ENCODE data around the gene KLHL26. TPM values are rescaled to one million over a fixed set of nuclear protein-coding genes. Genes with fewer than 3 reads are reported as not detected.
"Not testable (repeated sequence)": the region's sequence is repeated elsewhere in the genome, so short reads cannot be mapped to it uniquely, and the experiment has no call there.

The KLHL26 gene
- total RNA-seq, 1 donor from 2014 or later = 6.2 TPM

- Histone ChIP-seq H3K27me3 (ENCODE audit: low read depth) (peaks cover 92% of the 10 kb centered on the region), H3K36me3 (no peaks in the 10 kb centered on the region), H3K4me3 (no peak overlapping the region), H3K4me1 (peaks cover 34% of the 10 kb centered on the region), H3K27ac (replicated peaks) (no peak overlapping the region), H3K9me3 (replicated peaks) (no peaks in the 10 kb centered on the region)
- no peak for DNase-seq
- intact Hi-C loops (cut with micrococcal nuclease) = no loop called here
- TF ChIP-seq, protein P1, sequence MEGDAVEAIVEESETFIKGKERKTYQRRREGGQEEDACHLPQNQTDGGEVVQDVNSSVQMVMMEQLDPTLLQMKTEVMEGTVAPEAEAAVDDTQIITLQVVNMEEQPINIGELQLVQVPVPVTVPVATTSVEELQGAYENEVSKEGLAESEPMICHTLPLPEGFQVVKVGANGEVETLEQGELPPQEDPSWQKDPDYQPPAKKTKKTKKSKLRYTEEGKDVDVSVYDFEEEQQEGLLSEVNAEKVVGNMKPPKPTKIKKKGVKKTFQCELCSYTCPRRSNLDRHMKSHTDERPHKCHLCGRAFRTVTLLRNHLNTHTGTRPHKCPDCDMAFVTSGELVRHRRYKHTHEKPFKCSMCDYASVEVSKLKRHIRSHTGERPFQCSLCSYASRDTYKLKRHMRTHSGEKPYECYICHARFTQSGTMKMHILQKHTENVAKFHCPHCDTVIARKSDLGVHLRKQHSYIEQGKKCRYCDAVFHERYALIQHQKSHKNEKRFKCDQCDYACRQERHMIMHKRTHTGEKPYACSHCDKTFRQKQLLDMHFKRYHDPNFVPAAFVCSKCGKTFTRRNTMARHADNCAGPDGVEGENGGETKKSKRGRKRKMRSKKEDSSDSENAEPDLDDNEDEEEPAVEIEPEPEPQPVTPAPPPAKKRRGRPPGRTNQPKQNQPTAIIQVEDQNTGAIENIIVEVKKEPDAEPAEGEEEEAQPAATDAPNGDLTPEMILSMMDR (IDR thresholded peaks at IDR 0.05; ENCODE audit: borderline replicate concordance) = no peak
These were observed 37.3 kb upstream of the KLHL26 start for GRCh38 chr19:18599485-18599884.

- DNase-seq; H3K4me3 ChIP-seq; H3K9me3 ChIP-seq (replicated peaks); H3K36me3 ChIP-seq; H3K27ac ChIP-seq (replicated peaks); intact Hi-C loops (cut with micrococcal nuclease): not testable (repeated sequence)
- H3K27me3 ChIP-seq (ENCODE audit: low read depth) = peaks cover 97% of the 10 kb centered on the region
- H3K4me1 ChIP-seq = peaks cover 31% of the 10 kb centered on the region
These were observed 36.0 kb upstream of the KLHL26 start for GRCh38 chr19:18600692-18601397.

GRCh38 chr19:18601875-18602274 lies 35.0 kb upstream of the KLHL26 start:
- TF ChIP-seq, protein P1 (IDR thresholded peaks at IDR 0.05; ENCODE audit: borderline replicate concordance) = no peak
- H3K27ac ChIP-seq (replicated peaks) = no peak overlapping the region
- no peak overlapping the region for H3K4me3 ChIP-seq
- peaks cover 31% of the 10 kb centered on the region for H3K4me1 ChIP-seq
- H3K27me3 ChIP-seq (ENCODE audit: low read depth) = peaks cover 94% of the 10 kb centered on the region
- intact Hi-C loops (cut with micrococcal nuclease) = no loop called here
- no peak for DNase-seq
- no peaks in the 10 kb centered on the region for H3K9me3 ChIP-seq (replicated peaks)
- no peaks in the 10 kb centered on the region for H3K36me3 ChIP-seq

DNA sequence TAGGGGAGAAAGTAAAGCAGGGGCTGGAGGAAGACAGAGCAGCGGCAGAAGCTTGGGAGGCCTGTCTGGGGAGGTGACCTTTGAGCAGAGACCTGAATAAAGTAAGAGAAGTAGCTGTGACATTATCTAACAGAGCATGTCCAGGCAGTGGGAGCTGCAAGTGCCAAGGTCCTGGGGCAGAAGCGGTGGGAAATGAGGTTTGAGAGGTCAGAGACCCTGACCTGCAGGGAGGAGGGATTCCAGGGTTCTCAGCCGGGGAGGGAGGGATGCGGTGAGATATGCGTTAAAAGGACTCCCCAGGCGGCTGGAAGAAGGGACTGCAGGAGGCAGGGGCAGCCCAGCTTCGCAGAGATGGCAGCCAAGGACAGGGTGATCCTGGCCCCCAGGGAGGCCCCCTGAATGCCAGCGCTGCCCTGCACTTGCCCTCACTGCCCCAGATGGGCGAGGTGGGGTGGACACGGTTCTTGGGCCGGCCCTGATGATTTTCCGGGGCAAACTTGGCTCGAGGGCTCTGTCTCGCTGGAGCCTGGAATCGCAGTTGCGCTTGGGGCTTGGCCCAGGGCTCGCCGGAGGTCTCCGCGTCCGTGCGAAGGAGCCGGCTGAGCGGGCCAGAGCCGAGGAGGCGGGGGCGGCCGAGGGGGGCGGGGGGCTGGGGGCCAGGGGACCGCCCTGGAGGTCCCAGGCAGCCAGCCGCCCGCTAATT lies 33.4 kb upstream of the KLHL26 start:
- intact Hi-C loops (cut with micrococcal nuclease) = no loop called here
- Histone ChIP-seq H3K4me1 (peaks cover 44% of the 10 kb centered on the region), H3K27me3 (ENCODE audit: low read depth) (peaks cover 95% of the 10 kb centered on the region), H3K36me3 (no peaks in the 10 kb centered on the region), H3K9me3 (replicated peaks) (no peaks in the 10 kb centered on the region), H3K4me3 (peak overlapping the region; percentile 56), H3K27ac (replicated peaks) (no peak overlapping the region)
- TF ChIP-seq, protein P1 (IDR thresholded peaks at IDR 0.05; ENCODE audit: borderline replicate concordance) = peak; percentile 33
- no peak for DNase-seq

GRCh38 chr19:18603958-18604819 lies 32.6 kb upstream of the KLHL26 start:
- peak overlapping the region; percentile 56 for H3K4me3 ChIP-seq
- no peak overlapping the region for H3K27ac ChIP-seq (replicated peaks)
- no peaks in the 10 kb centered on the region for H3K36me3 ChIP-seq
- intact Hi-C loops (cut with micrococcal nuclease) = no loop called here
- no peak for DNase-seq
- H3K27me3 ChIP-seq (ENCODE audit: low read depth) = peaks cover 95% of the 10 kb centered on the region
- TF ChIP-seq, protein P1 (IDR thresholded peaks at IDR 0.05; ENCODE audit: borderline replicate concordance) = no peak
- H3K9me3 ChIP-seq (replicated peaks) = no peaks in the 10 kb centered on the region
- peaks cover 44% of the 10 kb centered on the region for H3K4me1 ChIP-seq
